Hippocampal formation (tissue), 2 donors: ENCODE data around the gene C5AR1.
"Not testable (repeated sequence)": the region's sequence is repeated elsewhere in the genome, so short reads cannot be mapped to it uniquely, and the experiment has no call there.

Experiments
- DNase-seq, 2 donors: peaks; one replicate each; lab custom pipeline; 2025; lab: John Stamatoyannopoulos, UW

The C5AR1 gene

GRCh38 chr19:47365455-47365854 lies 55.8 kb downstream of the C5AR1 start:
- DNase-seq: not testable (repeated sequence)

DNA sequence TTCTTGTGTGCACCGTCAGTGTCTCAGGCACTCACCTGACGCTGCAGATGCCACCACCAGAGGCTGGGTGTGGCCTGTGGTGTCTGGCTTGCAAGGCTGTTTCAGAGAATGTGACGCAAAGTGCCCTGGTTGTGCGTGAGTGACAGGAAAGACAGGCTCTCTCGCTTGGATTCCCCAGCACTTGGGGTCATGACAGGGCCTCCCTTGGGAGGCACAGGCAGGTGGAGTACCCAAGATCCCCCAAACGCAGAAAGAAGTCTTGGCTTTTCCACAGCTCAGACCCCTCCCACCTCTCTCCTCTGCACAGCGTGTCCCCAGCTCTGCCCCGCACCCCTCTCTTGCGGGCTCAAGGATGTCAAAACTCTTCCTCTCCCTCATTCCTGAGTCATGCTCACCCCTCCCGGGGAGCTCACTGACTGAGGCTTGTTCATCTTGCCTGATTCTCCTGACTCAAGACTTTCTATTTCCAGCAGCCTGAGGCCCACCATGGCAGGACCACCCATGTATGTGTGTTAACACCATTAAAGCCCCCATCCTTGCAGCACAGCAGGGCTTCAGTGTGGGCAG lies 60.5 kb downstream of the C5AR1 start:
- no peak for DNase-seq

GRCh38 chr19:47371261-47371660 lies 61.6 kb downstream of the C5AR1 start:
- no peak for DNase-seq
